ENCODE results near the gene SEPTIN5.

SEPTIN5 gene

GRCh38 chr22:19705181-19705934 is 8.9 kb upstream of the SEPTIN5 start:
- DNase-seq (ENCODE audit: low read depth in 2 of 2) = no peak

- no peak for DNase-seq (ENCODE audit: low read depth in 2 of 2)
Measured at GRCh38 chr22:19706661-19707151, 7.6 kb upstream of the SEPTIN5 start.

- DNase-seq (ENCODE audit: low read depth in 2 of 2) = no peak
Measured at GRCh38 chr22:19707347-19708290, 6.7 kb upstream of the SEPTIN5 start.

DNA sequence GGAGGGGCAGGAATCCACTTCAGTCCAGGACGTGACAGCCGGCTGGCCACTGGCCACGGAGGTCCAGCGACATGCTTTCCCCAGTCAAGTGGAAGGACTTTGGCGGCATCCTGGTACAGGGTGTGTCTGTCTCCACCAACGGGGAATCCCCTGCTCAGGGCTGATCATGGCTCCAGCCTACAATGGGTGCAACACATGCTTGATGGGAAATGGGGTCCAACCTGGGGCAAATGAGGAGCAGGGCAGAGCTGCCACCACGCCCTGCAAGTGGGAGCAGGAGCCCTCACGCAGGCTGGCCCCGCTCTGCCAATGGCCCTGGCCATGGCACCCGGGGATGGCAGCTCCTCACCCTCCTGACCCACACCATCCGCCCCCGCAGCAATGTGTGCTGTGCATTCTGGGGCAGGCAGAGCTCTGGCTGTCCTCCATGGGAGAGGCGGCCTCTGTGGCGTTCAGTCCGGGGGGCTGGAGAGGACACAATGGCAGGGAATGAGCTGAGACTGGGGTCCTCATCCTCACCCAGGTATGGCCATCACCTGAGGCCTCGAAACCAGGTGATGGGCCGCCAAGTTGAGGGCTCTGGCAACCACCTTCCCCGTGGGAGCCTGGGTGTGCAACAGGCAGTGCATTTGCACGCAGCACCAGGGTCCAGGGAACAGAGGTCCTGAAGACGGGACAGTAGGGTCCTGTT is 5.8 kb upstream of the SEPTIN5 start:
- no peak for DNase-seq (ENCODE audit: low read depth in 2 of 2)

DNA sequence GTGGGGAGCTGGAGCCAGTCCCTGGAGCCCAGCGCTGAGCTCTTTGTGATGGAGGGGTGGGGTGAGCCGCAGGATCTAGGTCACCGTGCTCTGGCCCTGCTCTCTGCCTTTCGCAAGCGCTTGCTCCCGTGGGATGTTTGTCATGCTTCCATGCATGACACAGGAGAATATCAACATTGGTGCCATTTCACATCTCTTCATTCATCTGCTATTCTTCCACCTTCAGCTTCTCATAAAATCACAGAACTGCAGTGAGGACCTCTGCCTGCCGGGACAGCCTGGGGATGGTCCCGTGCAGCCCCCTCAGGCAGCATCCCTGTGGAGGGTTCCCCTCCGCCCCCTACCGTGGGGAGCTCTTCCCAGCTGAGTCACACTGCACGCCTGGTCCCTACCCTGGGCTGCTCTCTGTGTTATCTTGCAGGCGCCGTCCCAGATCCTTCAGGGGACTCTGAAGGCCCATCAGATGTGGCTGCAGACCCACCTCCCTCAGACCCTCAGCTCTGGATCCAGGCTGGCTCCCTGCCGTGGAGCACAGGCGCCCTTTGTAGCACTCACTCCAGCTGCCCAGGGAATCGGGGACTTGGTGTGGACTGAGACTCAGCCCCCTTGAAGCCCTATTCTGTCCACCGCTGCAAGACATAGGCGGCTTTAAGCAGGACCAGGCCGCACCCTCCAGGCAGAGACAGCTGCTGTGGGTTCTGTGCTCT is 5.1 kb upstream of the SEPTIN5 start:
- DNase-seq (ENCODE audit: low read depth in 2 of 2) = no peak

DNA sequence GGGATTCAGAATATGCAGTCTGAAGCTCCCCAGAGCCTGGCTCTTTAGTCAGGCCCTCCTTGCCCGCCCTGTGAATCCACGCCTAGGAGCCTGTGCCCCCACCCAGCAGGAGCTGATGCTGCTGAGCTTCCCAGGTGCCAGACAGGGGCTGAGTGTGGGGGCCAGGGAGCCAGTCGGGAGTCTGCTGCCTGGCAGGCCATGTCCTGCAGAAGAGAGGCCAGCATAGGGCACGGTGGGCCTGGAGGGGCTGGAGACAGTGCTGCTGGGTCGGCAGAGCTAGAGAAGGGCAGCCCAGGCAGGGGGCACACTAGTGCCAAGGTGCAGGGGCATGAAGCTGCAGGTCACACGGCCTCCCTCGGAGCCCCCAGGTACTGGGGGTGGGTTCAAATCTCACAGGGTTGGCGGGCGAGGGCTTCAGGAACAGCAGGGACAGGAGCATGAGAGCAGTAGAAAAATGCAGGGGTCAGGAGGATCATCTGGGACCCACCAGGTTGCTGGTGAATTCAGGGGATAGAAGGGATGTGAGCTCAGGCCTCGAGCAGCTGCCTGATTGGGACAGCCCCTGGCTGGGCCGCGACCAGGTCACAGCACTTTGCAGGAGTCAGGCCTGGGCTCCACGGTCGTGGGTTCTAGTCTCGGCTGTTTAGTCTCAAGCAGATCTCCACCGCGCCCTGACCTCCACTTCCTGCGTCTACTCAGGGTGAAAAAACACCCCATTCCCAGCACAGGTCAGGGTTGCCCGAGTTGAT is 4.1 kb upstream of the SEPTIN5 start:
- DNase-seq (ENCODE audit: low read depth in 2 of 2) = no peak

- DNase-seq (ENCODE audit: low read depth in 2 of 2) = no peak
Measured at GRCh38 chr22:19710769-19711106, 3.6 kb upstream of the SEPTIN5 start.

- DNase-seq (ENCODE audit: low read depth in 2 of 2) = no peak
Measured at GRCh38 chr22:19713245-19713644, 1.1 kb upstream of the SEPTIN5 start.

DNA sequence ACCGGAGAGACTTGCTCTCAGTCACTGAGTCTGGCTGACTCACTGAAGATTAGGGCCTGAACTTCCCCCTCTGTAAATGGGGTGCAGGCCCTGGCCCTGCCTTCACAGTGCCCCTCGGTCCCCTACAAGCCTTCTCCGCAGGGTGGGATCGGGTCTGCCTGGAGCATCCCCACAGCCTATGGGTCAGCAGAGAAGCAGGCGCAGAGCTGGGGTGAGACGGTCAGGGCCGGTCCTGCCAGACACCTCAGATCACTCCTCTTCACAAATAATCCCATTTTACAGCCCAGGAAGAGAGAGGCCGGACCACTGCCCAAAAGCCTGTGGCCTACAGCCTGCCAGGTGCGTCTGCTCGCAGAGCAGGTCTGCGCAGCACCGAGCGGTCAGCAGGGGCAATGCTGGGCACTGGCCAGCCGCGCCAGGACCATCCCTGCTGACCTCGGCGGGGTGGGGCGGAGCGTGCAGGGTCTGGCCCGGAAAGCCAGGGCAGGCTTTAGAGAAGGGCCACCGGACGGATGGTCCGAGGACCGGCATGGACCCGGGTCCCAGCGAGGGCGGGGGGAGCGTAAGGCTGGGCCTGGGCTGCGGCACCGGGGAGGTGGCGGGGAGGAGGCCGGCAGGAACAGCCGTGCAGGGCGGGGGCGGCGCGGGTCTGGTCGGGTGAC is 522 bp upstream of the SEPTIN5 start:
- DNase-seq (ENCODE audit: low read depth in 2 of 2) = no peak

- no peak for DNase-seq (ENCODE audit: low read depth in 2 of 2)
Measured at GRCh38 chr22:19715188-19715930, 1.1 kb downstream of the SEPTIN5 start.

DNA sequence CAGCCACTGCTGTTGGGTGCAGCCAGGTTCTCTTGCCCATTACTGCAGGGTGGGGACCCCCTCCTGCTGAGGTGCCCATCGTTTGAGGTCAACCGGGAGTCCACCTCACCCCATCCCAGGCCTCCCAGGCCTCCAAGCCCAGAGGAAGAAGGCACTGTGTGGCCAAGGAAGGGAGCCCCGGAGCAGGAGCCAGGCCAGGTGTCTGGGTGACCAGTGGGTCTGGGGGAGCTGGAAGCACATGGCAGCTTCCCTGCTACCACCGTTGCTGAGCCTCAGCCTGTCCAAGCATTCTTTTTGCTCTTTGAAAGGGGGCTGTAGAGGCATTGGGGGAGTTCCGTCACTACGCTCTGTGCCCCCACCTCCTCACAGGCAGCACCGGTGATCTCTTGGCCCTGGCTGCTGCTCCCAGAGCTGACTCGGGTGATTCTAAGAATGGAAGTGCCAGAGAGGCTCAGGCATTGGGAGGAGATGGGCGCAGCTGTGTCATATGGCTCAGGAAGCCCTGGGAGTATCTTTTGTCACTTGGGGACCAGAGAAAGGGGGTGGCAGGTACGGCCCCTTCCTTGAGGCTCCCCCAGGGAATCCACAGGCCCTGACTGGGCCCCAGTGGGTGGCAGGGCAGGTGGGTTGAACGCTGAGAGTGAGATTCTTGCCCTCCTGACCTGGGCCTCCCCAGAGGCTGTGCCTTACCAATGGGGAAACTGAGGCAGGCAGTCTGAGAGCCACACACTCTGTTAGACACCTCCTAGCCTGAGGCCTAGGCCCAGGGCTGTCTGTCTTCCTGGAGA is 1.9 kb downstream of the SEPTIN5 start:
- no peak for DNase-seq (ENCODE audit: low read depth in 2 of 2)

- no peak for DNase-seq (ENCODE audit: low read depth in 2 of 2)
Measured at GRCh38 chr22:19716829-19717105, 2.5 kb downstream of the SEPTIN5 start.

DNA sequence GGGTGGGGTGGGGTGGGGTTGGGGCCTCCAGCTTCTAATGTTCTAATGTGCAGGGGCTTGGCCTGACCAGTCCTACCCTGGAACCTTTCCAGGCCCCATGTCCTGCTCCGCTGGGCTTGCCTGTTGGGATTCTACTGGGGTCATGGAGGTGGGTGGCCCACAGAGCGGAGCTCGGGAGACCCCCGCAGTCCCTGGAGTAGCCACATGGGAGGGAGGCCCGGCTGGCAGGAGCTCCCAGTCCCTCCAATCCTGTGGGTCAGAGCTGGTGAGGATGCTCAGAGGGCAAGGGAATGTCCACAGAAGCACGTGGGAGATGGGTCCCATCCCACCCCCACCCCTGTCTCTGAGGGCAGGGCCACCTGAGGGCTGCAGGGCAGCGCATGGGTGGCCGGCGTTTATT is 2.9 kb downstream of the SEPTIN5 start:
- no peak for DNase-seq (ENCODE audit: low read depth in 2 of 2)

GRCh38 chr22:19717691-19718455 is 3.6 kb downstream of the SEPTIN5 start:
- peak; percentile 46 to 78 for DNase-seq (ENCODE audit: low read depth in 2 of 2)

DNA sequence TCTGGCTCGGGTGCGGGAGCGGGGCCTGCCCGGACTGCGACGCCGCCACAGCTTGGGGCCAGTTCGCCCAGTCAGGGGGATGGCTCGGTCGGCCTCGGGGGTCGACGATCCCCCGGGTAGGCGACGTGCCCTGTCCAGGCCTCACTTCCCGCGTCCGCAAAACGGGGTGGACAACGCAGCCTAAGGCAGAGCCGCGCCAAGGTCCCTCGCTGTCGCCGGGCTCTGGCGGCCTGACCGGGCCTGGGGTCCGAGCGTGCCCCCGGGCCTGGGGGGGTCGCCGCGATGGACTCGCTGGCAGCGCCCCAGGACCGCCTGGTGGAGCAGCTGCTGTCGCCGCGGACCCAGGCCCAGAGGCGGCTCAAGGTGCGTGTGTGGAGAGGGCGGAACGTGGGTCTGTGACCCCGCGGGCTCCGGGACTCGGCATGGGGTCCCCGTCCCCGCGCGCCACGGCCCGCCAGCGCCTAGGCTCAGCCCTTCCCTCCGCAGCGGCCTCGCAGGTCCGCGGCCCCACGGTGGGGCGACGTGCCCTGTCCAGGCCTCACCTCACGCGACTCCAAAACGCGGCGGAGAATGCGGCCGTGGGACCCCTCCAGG is 4.2 kb downstream of the SEPTIN5 start:
- DNase-seq (ENCODE audit: low read depth in 2 of 2) = no peak

GRCh38 chr22:19719050-19719482 is 4.8 kb downstream of the SEPTIN5 start:
- no peak for DNase-seq (ENCODE audit: low read depth in 2 of 2)

GRCh38 chr22:19719488-19720021 is 5.3 kb downstream of the SEPTIN5 start:
- DNase-seq (ENCODE audit: low read depth in 2 of 2) = no peak

All from stimulated activated CD4-positive, alpha-beta T cell treated with anti-CD3 and anti-CD28 coated beads, Interleukin-1b, Interleukin-23, amount 100 ng/mL, for 1 hour (primary cell).